HG03097 (cell line): Measurements from ENCODE around the gene RABL3.
"Not testable (repeated sequence)": the region's sequence is repeated elsewhere in the genome, so short reads cannot be mapped to it uniquely, and the experiment has no call there.

Source experiments
- ATAC-seq: cut with Tn5 transposase; IDR thresholded peaks from one replicate; pipeline ENCODE4 v1.9.1; 2021; ENCODE audit not compliant: unreplicated experiment, low FRiP score

The RABL3 gene

DNA sequence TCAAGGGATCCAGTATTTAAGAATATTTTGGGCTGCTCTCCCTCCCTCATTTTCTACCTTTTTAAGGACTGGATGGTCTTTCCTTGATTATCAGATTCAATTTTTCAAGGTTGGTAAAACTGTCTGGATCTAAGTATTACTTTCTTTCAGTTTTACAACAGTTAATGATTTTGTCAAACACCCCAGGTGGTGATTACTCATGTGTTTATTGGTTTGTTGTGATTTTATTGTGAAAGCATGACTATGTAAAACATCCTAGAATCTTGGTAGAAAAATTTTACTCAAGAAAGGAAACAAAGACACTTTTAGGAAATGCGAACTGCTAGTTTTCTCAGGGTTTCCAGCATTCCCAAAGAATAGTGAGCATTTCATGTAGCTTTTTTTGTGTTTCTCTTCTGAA lies 7.5 kb upstream of the RABL3 start:
- ATAC-seq, result no peak

DNA sequence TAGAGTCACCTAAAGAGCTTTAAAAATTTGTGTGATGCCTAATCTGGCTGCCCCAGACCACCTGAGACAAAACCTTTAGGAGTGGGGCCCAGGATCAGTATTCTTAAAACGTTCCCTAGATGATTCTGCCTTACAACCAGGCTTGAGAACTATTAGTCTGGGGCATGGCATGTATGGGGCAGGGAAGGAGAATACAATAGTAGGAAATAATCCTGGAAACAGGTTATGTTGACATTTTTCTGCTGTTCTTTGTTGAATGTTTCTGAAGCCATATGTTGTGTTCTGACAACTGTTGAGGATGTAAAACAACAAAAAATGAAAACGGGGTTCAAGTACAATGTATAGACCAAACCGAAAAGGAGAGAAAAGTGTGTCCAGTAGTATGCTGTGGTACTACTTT lies 3.1 kb upstream of the RABL3 start:
- no peak for ATAC-seq

DNA sequence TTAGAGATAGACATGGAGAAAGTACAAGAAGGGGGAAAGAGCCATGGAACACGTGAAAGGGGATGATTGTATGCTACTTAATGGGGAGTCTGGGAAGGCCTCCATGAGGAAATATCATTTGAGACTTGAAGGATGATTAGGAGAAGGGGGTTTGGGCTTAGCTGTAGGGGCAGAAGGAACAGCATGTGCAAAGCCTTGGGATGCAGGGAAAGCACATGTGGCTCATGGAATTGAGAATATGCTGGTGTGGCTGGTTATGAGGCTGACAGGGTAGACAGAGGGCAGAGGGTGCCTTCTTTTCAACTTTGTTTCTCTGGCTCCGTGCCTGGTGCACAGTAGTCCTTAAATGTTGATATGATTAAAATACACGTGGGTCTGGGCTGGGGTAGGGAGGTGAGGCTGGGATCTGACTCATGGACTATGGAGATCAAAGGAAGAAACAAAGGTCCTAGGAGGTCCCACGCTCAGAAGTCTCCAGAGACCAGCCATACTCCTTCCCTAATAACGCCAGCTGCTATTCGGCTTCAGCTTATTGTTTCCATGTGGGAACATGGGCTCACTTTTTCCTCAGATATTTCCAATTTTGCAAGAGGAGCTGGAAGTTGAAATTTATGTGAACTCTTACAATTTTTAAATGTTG lies 1.4 kb upstream of the RABL3 start:
- no peak for ATAC-seq

DNA sequence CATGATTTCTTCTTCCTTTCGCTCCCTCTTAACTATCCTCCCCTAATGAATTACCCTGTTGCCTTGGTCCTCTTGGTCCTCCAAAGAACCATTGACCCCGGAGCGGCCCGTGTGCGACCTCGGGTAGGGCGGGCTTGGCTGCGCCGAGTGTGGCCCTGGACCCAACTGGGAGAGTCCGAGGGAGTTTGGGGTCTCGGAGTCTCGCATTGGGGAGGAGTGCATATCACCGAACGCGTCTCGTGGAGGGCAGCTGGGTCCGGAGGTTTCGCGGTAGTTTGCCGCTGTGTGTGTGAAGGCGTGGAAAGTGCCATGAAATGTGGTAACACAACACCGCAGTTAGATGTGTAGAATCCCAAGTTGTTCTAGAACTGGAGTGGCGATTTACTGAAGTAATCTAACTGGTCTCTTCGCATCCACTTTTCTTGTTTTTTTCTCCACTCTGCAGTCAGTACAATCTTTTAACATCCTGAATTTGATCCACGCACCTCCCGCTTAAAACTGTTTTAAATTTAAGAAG lies 591 bp upstream of the RABL3 start:
- ATAC-seq, result peak; percentile 14

DNA sequence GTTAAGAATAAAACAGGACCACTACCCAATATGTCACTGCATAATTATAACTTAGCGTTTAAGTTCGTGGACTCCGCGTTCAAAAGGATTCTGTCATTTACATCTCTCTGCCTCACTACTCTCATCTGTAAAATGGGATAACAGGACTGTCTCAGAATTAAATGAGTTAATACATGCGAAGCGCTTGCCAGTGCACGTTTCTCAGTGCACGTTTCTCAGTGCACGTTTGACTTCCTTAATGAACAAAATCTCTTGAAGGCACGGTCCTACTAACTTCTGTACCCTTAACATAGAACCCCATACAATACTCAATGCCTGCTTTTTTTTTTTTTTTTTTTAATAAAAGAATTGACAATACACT lies 499 bp downstream of the RABL3 start:
- peak; percentile 2 for ATAC-seq

DNA sequence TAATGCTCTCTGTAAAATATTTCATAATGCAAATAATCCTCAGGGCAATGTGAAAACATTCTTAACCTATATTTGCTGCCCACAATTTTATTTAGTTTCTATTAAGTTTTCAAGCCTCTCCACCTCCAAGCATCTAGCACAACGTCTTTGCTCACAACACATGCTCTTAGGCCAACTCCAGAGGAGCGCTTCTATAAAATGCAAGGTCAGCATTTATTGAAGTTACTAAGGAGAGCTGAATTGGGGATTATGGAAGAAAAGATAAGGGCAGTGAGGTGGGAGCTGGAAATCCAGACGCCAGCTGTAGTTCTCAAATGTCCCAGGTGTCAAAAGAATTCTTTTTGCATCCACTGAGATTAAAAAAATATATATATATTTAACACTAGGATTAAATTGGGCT lies 996 bp downstream of the RABL3 start:
- ATAC-seq, result no peak

DNA sequence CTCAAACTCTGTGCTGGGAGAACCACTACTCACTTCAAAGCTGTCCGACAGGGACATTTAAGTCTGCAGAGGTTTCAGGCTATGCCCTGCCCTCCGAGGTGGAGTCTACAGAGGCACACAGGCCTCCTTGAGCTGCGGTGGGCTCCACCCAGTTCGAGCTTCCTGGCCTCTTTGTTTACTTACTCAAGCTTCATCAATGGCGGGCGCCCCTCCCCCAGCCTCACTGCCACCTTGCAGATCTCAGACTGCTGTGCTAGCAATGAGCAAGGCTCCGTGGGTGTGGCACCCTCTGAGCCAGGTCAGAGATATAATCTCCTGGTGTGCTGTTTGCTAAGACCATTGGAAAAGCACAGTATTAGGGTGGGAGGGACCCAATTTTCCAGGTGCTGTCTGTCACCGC lies 4.3 kb downstream of the RABL3 start:
- not testable (repeated sequence) for ATAC-seq

DNA sequence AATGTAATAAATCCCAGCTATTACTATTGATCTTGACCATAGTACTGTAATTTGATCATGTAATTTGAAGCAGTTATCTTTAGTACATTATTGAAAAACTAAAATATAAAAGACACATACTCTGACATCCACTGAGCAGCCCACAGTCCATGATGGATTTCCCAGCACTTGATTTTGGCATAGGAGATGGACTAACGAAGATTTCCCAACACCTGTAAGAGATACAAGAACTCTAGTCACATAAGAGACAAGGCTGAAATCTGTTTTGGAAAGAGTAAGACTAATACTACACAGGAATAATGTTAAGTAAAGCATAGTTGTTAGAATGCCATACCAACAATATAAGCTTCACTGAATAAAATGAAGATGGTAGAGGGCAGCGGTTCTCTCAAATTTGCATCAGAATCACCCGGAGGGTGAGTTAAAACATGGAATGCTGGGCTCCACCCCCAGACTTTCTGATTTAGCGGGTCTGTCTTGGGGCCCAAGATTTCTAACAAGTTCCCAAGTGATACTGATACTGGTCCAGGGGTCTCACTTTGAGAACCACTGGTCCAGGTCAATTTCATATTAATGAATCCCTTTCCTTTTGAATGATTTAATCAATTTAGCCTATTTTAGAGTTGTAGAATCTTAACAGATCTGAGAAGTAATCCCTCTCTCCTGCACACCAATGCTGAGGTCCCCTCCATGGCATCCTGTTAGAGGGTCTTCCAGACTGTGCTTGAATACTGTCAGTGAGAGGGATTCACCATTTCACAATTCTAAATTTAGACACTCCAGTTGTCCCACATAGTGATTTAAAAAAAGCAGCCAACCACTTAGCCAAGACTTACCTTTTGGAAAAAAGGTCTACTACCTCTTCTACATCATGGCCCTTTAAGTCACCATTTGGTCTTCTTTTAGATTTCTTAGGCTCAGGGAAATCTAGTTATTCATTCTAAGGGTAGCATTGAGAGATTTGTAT lies 11.5 kb downstream of the RABL3 start:
- no peak for ATAC-seq

DNA sequence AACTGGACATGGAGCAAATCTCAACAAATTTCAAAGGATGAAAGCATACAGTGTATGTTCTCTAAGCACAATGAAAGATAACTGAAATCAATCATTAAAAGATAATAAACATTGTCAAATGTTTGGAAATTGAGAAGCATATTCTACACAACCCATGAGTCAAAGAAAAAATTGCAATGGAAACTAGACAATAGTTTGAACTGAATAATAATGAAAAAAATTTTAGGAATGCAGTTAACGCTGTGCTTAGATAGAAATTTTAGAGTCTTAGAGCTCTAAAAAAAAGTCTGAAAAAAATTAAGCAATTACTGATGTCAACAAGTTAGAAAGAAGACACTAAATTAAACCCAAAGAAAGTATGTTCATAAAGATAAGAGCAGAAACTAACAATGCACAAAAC lies 15.5 kb downstream of the RABL3 start:
- no peak for ATAC-seq

DNA sequence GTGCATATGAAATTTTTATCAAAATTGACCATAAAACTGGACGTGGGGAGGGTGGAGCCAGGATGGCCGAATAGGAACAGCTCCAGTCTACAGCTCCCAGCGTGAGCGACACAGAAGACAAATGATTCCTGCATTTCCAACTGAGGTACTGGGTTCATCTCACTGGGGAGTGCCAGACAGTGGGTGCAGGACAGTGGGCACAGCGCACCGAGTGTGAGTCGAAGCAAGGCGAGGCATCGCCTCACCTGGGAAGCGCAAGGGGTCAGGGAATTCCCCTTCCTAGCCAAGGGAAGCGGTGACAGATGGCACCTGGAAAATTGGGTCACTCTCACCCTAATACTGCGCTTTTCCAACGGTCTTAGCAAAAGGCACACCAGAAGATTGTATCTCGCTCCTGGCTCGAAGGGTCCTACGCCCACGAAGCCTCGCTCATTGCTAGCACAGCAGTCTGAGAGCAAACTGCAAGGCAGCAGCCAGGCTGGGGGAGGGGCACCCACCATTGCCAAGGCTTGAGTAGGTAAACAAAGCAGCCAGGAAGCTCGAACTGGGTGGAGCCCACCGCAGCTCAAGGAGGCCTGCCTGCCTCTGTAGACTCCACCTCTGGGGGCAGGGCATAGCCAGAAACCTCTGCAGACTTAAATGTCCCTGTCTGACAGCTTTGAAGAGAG lies 23.0 kb downstream of the RABL3 start:
- ATAC-seq, result not testable (repeated sequence)

DNA sequence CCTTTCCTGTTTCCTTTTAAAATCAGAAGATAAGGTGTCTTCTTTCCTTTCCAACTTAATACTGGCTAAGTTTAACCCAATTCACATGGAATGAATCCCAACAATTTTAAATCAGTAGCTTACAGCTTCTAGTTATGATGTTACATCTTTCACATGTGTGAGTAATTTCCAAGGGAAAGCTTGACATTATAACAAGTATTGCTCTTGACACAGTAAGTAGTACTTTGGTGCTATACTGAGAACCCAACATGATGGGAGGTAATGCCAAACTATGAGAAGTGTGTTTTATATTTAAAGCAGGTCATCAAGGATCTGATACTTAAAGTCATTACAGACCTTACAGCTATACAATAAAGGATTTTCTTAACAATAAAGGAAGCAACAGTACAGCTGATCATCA lies 29.1 kb downstream of the RABL3 start:
- no peak for ATAC-seq

DNA sequence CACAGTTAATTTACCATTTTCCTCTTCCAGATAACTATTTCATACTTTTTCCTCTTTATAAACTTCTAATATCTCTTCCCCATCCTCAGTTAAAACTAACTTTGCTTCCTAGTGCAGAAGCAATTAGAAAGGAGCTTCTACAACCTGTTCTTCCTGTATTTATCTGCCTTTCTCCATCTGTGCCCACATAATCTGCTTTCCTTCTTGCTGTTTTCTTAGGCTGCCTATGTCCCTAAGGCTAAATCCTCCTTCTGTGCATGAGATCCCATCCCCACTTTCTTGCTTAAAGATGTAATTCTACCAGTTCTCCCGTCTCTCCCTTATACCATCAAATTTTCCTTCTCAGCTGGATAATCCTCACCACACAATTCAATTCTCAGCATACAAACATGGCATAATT lies 31.9 kb downstream of the RABL3 start:
- no peak for ATAC-seq

DNA sequence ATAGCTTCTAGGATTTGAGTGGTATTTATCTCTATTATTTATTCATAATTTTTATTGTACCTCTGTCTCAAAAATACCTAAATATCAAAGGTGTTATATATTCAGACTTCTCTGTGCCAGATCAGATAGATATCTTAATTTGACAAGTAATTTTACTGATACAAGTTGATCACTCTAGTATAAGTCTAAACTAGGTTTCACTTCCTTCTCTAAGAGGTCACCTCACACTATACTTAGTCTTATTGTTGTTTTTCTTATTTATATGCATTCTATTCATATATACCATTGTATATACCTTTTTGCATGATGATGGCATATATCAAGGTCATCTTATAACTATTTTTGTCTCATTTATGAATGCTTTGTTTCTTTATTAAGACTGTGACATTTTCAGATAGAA lies 33.9 kb downstream of the RABL3 start:
- no peak for ATAC-seq

DNA sequence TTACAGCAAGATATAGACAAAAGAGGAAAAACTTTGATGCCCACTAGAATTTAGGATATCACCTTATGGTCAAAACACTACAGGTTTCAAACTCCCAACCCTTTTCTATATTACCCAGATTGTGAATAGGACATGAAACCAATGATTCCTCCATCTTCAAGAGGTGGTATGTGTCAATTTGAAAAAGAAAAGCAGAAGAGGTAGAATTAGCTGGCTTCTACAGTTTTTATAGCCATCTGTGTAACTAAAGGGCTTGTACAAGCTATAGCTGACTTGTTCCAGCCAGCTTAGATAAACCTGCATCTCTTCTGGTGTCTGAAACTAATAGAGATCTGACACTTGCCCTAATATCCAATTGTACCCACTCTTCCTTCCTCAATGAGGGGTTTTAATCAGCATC lies 35.4 kb downstream of the RABL3 start:
- no peak for ATAC-seq

DNA sequence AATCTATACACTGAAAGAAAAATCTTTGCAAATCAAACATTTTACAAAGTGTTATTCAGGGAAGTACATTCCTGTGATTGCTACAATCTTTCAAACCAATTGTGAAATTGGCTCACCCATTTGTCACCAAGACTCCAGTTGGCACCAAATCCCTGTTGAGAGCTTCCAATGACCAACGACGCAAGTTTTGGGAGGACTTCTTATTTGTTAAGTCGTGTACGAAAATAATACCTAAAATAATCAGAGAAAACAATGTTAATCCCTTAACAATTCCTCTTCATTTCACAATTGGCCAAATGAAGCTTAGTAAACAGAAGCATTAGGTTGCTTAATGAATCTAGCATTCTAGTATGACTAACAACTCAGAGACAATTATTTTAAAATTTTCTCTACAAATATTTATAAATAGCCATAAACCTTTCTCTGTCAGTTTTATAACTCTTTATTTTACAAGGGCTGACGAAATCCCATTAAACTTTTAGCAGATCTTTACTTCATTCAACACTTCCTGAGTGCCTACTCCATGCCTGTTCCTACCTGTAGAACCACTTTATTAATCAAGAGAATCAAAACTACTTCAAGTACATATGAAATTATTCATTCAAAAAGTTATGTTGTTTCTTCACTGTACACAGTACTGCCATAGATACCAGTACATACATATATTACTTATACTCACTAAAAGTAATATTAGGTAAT lies 36.3 kb downstream of the RABL3 start:
- ATAC-seq, result no peak

DNA sequence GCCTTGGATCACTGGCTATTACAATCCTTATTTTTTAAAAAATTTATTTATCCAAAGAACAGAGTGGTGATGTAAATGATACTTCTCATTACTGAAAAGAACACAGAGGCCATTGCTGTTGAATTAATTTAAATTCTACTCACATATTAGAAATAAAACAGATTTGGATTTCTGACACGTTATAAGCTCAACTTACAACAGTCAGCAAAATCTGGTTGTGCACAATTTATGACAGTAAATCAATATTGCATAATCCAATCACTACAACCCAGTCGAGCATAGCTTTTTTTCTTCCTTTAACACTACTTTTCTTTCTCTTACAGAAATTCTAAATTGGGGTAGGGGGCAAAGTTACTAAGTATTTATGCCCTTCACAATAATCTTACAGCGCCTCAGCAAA lies 43.0 kb downstream of the RABL3 start:
- no peak for ATAC-seq

DNA sequence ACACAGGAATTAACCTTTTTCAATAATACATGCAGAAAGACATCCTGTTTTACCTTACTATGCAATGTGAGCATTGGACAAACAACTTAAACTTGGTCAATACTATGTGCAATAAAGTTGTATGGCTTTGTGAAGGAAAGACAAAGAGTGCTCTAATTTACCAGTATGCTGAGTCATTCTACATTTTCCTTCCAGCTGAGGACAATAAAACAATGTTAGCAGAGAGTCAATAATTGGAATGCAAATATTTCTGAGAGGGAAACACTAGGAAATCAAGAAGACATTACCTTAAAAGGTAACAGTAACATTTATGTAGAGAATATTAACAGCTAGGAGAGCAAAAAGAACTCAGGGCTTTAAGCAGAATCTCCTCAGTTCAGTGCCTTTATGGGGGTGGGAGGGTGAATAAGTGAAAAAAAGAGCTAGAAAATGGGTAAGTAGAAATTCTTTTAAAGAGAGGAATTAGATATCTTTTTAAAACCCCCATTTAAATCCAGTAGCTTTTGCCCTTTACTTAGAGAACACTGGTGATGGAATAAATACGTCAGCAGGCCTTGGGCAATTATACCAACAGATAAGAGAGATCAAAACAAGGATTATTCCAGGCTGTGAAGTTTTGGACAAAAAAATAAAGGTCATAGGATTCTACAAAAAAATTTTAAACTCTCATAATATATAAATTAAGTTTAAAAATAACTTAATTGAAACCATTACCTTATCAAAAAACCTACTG lies 48.7 kb downstream of the RABL3 start:
- no peak for ATAC-seq

DNA sequence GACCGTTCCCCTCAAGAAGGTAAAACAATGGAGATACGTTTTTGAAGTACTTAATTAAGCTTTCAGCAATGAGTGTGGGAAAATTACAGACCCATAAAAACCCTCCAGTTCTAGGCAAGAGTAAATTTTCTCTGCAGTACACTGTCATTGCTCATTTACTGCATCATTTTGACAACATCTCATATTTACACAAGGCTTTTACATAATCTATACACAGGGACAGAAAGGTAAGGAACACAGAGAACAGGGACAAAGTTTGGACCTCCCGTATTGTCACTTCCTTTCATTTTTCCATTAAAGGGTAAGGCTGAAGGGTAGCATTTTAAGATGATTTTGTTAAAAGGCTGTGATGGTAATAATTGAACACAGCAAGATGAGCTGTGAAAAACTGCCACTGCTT lies 52.9 kb downstream of the RABL3 start:
- no peak for ATAC-seq

DNA sequence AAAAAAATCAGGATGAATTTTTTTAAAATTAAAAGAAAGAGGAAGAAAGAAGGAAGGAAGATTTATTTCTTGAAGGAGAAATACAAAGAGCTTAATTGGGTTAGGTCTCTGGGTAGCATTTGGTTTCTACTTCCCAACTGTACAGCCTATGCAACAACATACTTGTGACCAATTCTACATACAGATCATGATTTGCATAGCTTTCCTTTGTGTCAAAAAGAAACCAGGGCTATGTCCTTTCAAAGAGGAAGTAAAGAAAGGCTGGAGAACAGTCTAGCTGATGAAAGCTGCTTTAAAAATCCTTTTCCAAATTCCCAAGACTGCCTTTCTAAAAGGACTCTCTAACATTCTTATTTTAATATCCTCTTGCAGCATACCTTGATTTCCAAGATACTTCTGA lies 54.2 kb downstream of the RABL3 start:
- ATAC-seq, result peak; percentile 98

DNA sequence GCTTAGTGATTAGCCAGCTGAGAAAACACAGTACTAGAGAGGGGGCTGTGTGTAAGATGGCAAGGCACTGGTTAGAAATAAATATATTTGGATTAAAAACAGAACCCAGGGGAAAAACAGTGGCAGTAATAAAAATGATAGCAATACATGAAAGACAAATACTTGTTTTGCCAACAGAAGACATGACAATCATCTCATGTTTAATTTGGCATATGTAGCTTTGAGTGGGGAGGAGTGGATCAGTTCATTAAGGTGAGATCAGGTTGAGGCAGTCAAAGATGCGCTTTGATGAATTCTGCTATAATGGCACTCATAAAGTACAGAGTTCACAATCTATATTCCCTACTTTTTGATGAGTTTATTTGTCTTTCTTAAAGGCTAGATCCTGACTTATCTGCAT lies 56.9 kb downstream of the RABL3 start:
- ATAC-seq, result no peak
